HCT116 (cell line): ENCODE data around the gene KCNQ4. TPM values are rescaled to one million over a fixed set of nuclear protein-coding genes. Genes with fewer than 3 reads are reported as not detected.

Experiments
- ATAC-seq: fragments of 200-7000 bp; cut with Tn5 transposase; 2 replicates; pipeline ENCODE4 v1.9.1; 2020; ENCODE audit warnings: mild to moderate bottlenecking, moderate library complexity
- BruUV-seq: library from RNA; stranded (reverse); fragments of 400-500 nt; replicated peaks from 2 replicates; lab custom pipeline; 2021; lab: Mats Ljungman, UMichigan
- CTCF ChIA-PET: fragments of 300-600 bp; sonication (Branson Sonifier 250); formaldehyde crosslinking; loops from one replicate; lab custom pipeline; 2021; ENCODE audit warnings: antibody characterized with exemption; lab: Charles Lee
- POLR2A ChIA-PET: fragments of 300-600, 350-600 bp; sonication (Branson Sonifier 250); formaldehyde crosslinking; loops from one replicate; lab custom pipeline; 2021; ENCODE audit warnings: antibody characterized with exemption; lab: Charles Lee
- RAD21 ChIA-PET, 2 experiments: fragments of 300-600 bp; sonication (Branson Sonifier 250); formaldehyde crosslinking; loops; one replicate each; lab custom pipeline; 2023; ENCODE audit warnings: low total read pairs in 2 of 2; ENCODE audit not compliant: uncharacterized antibody in 2 of 2, unreplicated experiment in 2 of 2, low non-redundant PET in 1 of 2; lab: Charles Lee
- DNase-seq: peaks from one replicate; pipeline ENCODE4 v3.0.0-alpha.2; 2010; ENCODE audit warnings: low read depth, low spot score
- H2AFZ ChIP-seq: fragments of 200-600 bp; shearing (Covaris generic), sonication (generic); 2 replicates; pipeline ENCODE4 v1.6.1; 2017; ENCODE audit warnings: low read depth, mixed run types, mixed read lengths, antibody characterized with exemption, low read length; ENCODE audit not compliant: poor library complexity, severe bottlenecking
- H3K27ac ChIP-seq: 2 replicates; pipeline ENCODE4 v1.5.1; 2012; ENCODE audit warnings: low read depth, low read length
- H3K27me3 ChIP-seq: fragments of 200-600 bp; sonication (generic); 2 replicates; pipeline ENCODE4 v1.6.1; 2016; ENCODE audit warnings: mixed run types, low read length, mixed read lengths; ENCODE audit not compliant: insufficient read depth
- H3K36me3 ChIP-seq, 2 experiments: fragments of 200-500 bp in 1 of 2; fragments of 200-600 bp in 1 of 2; sonication (Bioruptor generic) in 1 of 2; sonication (generic) in 1 of 2; 2 replicates each; pipeline versions ENCODE4 v1.5.1 to v1.6.1; 2014 to 2016; ENCODE audit warnings: low read length in 2 of 2, inconsistent platforms in 1 of 2, mixed read lengths in 1 of 2, mixed run types in 1 of 2; ENCODE audit not compliant: insufficient read depth in 2 of 2, control insufficient read depth in 1 of 2
- H3K4me1 ChIP-seq, 2 experiments: fragments of 200-600 bp in 1 of 2; sonication (generic) in 1 of 2; 2 replicates each; pipeline versions ENCODE4 v1.5.1 to v1.6.1; 2012 to 2017; ENCODE audit warnings: low read length in 2 of 2, inconsistent platforms in 1 of 2, mild to moderate bottlenecking in 1 of 2, mixed read lengths in 1 of 2, mixed run types in 1 of 2, moderate library complexity in 1 of 2; ENCODE audit not compliant: insufficient read depth in 2 of 2, control insufficient read depth in 1 of 2
- H3K4me2 ChIP-seq: fragments of 200-600 bp; sonication (generic); 2 replicates; pipeline ENCODE4 v1.6.1; 2017; ENCODE audit warnings: mixed run types, low read length, mixed read lengths
- H3K4me3 ChIP-seq, 2 experiments: fragments of 200-600 bp in 1 of 2; sonication (generic) in 1 of 2; replicated peaks in 1 of 2; 2 replicates each; pipeline ENCODE4 v1.5.1; 2011 to 2016; ENCODE audit warnings: low read length in 2 of 2, control low read depth in 1 of 2, low read depth in 1 of 2, mild to moderate bottlenecking in 1 of 2, mixed read lengths in 1 of 2, mixed run types in 1 of 2
- H3K79me2 ChIP-seq: fragments of 200-600 bp; sonication (generic); 2 replicates; pipeline ENCODE4 v1.6.1; 2017; ENCODE audit warnings: mild to moderate bottlenecking, mixed run types, low read length, moderate library complexity, mixed read lengths; ENCODE audit not compliant: insufficient read depth
- H3K9ac ChIP-seq: fragments of 200-600 bp; sonication (generic); 2 replicates; pipeline ENCODE4 v1.6.1; 2016; ENCODE audit warnings: low read length, mixed read lengths
- H3K9me2 ChIP-seq: fragments of 200-600 bp; sonication (generic), shearing (Covaris generic); 2 replicates; pipeline ENCODE4 v1.6.1; 2017; ENCODE audit warnings: mixed run types, mild to moderate bottlenecking, moderate library complexity; ENCODE audit not compliant: insufficient read depth
- H3K9me3 ChIP-seq, 2 experiments: fragments of 200-500 bp in 1 of 2; fragments of 200-600 bp in 1 of 2; sonication (Bioruptor generic) in 1 of 2; sonication (generic) in 1 of 2; 2 replicates each; pipeline ENCODE4 v1.6.1; 2014 to 2017; ENCODE audit warnings: low read length in 2 of 2, mixed read lengths in 2 of 2, inconsistent platforms in 1 of 2, low read depth in 1 of 2, mild to moderate bottlenecking in 1 of 2, mixed run types in 1 of 2, moderate library complexity in 1 of 2; ENCODE audit not compliant: control insufficient read depth in 1 of 2, insufficient read depth in 1 of 2
- H4K20me1 ChIP-seq: fragments of 200-600 bp; sonication (generic), shearing (Covaris generic); 2 replicates; pipeline ENCODE4 v1.6.1; 2017; ENCODE audit warnings: mixed run types, mild to moderate bottlenecking, moderate library complexity; ENCODE audit not compliant: insufficient read depth
- CEBPB ChIP-seq: IDR thresholded peaks from 2 replicates; pipeline ENCODE4 v1.6.1; 2012; ENCODE audit warnings: low read depth
- CTCF ChIP-seq, 3 experiments: fragments of 200-600 bp in 1 of 3; sonication (generic) in 1 of 3; IDR thresholded peaks in 2 of 3; conservative IDR thresholded peaks in 1 of 3; 2 replicates each; pipeline ENCODE4 v1.5.1; 2012 to 2017; ENCODE audit warnings: low read depth in 2 of 3, low read length in 2 of 3, antibody characterized with exemption in 1 of 3, borderline replicate concordance in 1 of 3, control low read depth in 1 of 3, mild to moderate bottlenecking in 1 of 3, mixed read lengths in 1 of 3, mixed run types in 1 of 3, moderate library complexity in 1 of 3; ENCODE audit not compliant: insufficient read depth in 1 of 3
- EGR1 ChIP-seq: IDR thresholded peaks from 2 replicates; pipeline ENCODE4 v1.6.1; 2012; ENCODE audit warnings: low read depth
- ELF1 ChIP-seq: IDR thresholded peaks from 2 replicates; pipeline ENCODE4 v1.6.1; 2012; ENCODE audit warnings: low read depth, borderline replicate concordance
- EZH2 ChIP-seq: fragments of 200-600 bp; sonication (generic); IDR thresholded peaks from 2 replicates; pipeline ENCODE4 v1.6.1; 2017; ENCODE audit warnings: antibody characterized with exemption, mixed run types
- FOSL1 ChIP-seq: IDR thresholded peaks from 2 replicates; pipeline ENCODE4 v1.6.1; 2012; ENCODE audit warnings: low read depth
- MAX ChIP-seq: IDR thresholded peaks from 2 replicates; pipeline ENCODE4 v1.6.1; 2012
- RAD21 ChIP-seq: IDR thresholded peaks from 2 replicates; pipeline ENCODE4 v1.6.1; 2012; ENCODE audit warnings: low read depth, mild to moderate bottlenecking
- SP1 ChIP-seq: IDR thresholded peaks from 2 replicates; pipeline ENCODE4 v1.6.1; 2012; ENCODE audit warnings: low read depth
- TCF7L2 ChIP-seq: IDR thresholded peaks from 2 replicates; pipeline ENCODE4 v1.7.0; 2011; ENCODE audit warnings: borderline replicate concordance, inconsistent platforms; ENCODE audit not compliant: insufficient read depth, insufficient read length; ENCODE audit errors: extremely low read depth
- YY1 ChIP-seq: IDR thresholded peaks from 2 replicates; pipeline ENCODE4 v1.6.1; 2011; ENCODE audit warnings: low read length, low read depth, moderate library complexity, mild to moderate bottlenecking; ENCODE audit not compliant: insufficient replicate concordance; ENCODE audit errors: extremely low read depth
- ZBTB33 ChIP-seq: IDR thresholded peaks from 2 replicates; pipeline ENCODE4 v1.6.1; 2011; ENCODE audit warnings: mild to moderate bottlenecking, low read length, moderate library complexity; ENCODE audit not compliant: insufficient replicate concordance; ENCODE audit errors: extremely low read depth
- intact Hi-C: fragments of 100-400 bp; cut with micrococcal nuclease; formaldehyde crosslinking; loops from 2 replicates; pipeline ENCODE4 v1.10.0; 2022
- total RNA-seq: library from RNA; stranded (reverse); gene quantifications from one replicate; pipeline ENCODE4 v1.2.1, GENCODE V29; 2021; ENCODE audit not compliant: unreplicated experiment

Gene KCNQ4
- total RNA-seq, 1 experiment from 2014 or later: 4.1 TPM

GRCh38 chr1:40849801-40850592 lies 66.4 kb downstream of the KCNQ4 start:
- H3K4me2 ChIP-seq: peak overlapping the region; percentile 22; the same call in 1 of the 2 replicates
- no peaks in the 10 kb centered on the region for H3K9me3 ChIP-seq
- H3K27me3 ChIP-seq: no peaks in the 10 kb centered on the region
- no peak overlapping the region for H3K27ac ChIP-seq
- peak overlapping the region; percentile 79 for H2AFZ ChIP-seq
- no peak overlapping the region for H3K4me3 ChIP-seq
- ChIA-PET POLR2A (interaction anchor here (1.3 kb wide), 1 partner anchor 99 kb away, joined by 3 read pairs; no protein-coding TSS in a partner anchor), RAD21 (interaction anchor here (0.6 to 2.5 kb wide), 5 partner anchors 75 to 103 kb away, joined by 3 to 11 read pairs (median 6); no protein-coding TSS in a partner anchor), CTCF (interaction anchor here (0.6 to 8.8 kb wide), 10 partner anchors 8 to 258 kb away, joined by 3 to 202 read pairs (median 5); no protein-coding TSS in a partner anchor)
- no peaks in the 10 kb centered on the region for H3K36me3 ChIP-seq
- no peaks in the 10 kb centered on the region for H3K79me2 ChIP-seq
- ATAC-seq: peak; percentile 85
- no peaks in the 10 kb centered on the region for H4K20me1 ChIP-seq
- TF ChIP-seq FOSL1 (no peak), CEBPB (no peak), ELF1 (no peak), TCF7L2 (no peak), ZBTB33 (no peak), EGR1 (no peak), CTCF (IDR thresholded peaks at IDR 0.05 in 2 of 3, conservative IDR thresholded peaks at IDR 0.05 in 1 of 3; ENCODE audit: borderline replicate concordance in 1 of 3, insufficient read depth in 1 of 3, low read depth in 2 of 3, low read length in 2 of 3) (peak; percentile 85 to 89 (median 86)), SP1 (no peak), MAX (peak; percentile 72; the same call in 1 of the 2 replicates), RAD21 (peak; percentile 85), EZH2 (no peak), YY1 (no peak)
- TF ChIP-seq, all 23 proteins: peak for 3
- DNase-seq: peak; percentile 46
- intact Hi-C loops: loop anchor here (1.0 kb wide), 2 partner anchors 76 to 258 kb away; no protein-coding TSS in a partner anchor
- Histone ChIP-seq H3K9me2 (no peaks in the 10 kb centered on the region), H3K4me1 (peaks cover 0 to 25% of the 10 kb centered on the region in 2 experiments; a peak in 2 of 4 replicates), H3K9ac (no peak overlapping the region)
- BruUV-seq: no TSS peak
